Measurements from ENCODE around the gene KLHDC9. TPM values are rescaled to one million over a fixed set of nuclear protein-coding genes. Genes with fewer than 3 reads are reported as not detected.

The KLHDC9 gene
- total and polyA plus RNA-seq, 2 of the 8 experiments (the other 6 are each of a cell fraction or from before 2014, with no cell fraction given), result 6.5 to 15.6 TPM

DNA sequence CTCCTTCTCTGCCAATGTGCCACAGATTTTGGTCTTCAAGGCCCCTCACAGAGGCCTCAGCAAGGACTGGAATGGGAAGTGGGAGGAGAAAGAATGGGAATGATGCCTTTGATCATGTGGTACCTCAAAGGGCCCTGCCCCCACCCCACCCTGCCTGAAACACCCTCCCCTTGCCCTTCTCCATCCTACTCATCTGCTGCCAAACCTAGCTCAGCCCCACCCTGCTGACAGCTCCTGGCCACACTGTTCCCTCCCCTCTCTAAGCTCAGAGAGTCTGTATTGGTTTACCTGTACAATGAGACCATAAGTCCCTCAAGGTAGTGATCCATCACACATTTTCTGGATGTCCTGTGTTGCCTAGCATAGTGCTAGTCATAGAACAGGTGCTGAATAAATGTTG is 21.8 kb upstream of the KLHDC9 start:
- Histone ChIP-seq H3K56ac (replicated peaks; ENCODE audit: insufficient read length, low read depth, low read length) (no peak overlapping the region), H3K9me3 (ENCODE audit: insufficient read depth in 2 of 2, low read depth in 1 of 2, low read length in 1 of 2) (no peaks in the 10 kb centered on the region), H2BK15ac (ENCODE audit: low read length) (no peak overlapping the region), H2BK120ac (replicated peaks; ENCODE audit: low read depth, low read length) (no peak overlapping the region), H3K27ac (ENCODE audit: low read depth, low read length) (no peak overlapping the region), H3K4ac (replicated peaks; ENCODE audit: insufficient read length, low read depth, low read length) (no peak overlapping the region), H4K91ac (replicated peaks; ENCODE audit: insufficient read length, low read length) (no peak overlapping the region), H3K4me3 (ENCODE audit: extremely low read depth in 1 of 4, insufficient read depth in 2 of 4, low read depth in 3 of 4, low read length in 4 of 4) (no peak overlapping the region), H3K4me2 (ENCODE audit: insufficient read depth in 1 of 2, low read depth in 2 of 2, low read length in 2 of 2) (no peak overlapping the region), H3K23ac (ENCODE audit: insufficient read length) (no peak overlapping the region), H3K27me3 (replicated peaks in 1 of 4; ENCODE audit: control insufficient read depth in 3 of 4, extremely low read depth in 1 of 4, insufficient read depth in 3 of 4, low read length in 3 of 4) (no peaks in the 10 kb centered on the region), H3K36me3 (ENCODE audit: control insufficient read depth in 2 of 4, insufficient read depth in 4 of 4, low read length in 3 of 4) (no peaks in the 10 kb centered on the region), H2BK12ac (ENCODE audit: low read depth, low read length) (no peak overlapping the region), H3K18ac (ENCODE audit: extremely low read depth, low read length) (no peak overlapping the region), H2AFZ (ENCODE audit: low read length) (no peak overlapping the region), H2AK5ac (ENCODE audit: low read depth, low read length) (no peak overlapping the region), H3K79me2 (ENCODE audit: control insufficient read depth in 1 of 2, insufficient read depth in 2 of 2, low read length in 2 of 2) (no peaks in the 10 kb centered on the region), H2BK20ac (ENCODE audit: low read length) (no peak overlapping the region), H3K23me2 (ENCODE audit: low read depth, low read length) (no peaks in the 10 kb centered on the region), H4K20me1 (replicated peaks in 1 of 2; ENCODE audit: control insufficient read depth in 1 of 2, insufficient read depth in 2 of 2, low read length in 2 of 2) (peaks cover 0 to 3% of the 10 kb centered on the region in 2 experiments), H2BK5ac (ENCODE audit: low read depth, low read length) (no peak overlapping the region), H4K8ac (ENCODE audit: extremely low read depth, insufficient read depth, low read length) (no peak overlapping the region), H3K4me1 (replicated peaks in 1 of 4; ENCODE audit: control insufficient read depth in 3 of 4, insufficient read depth in 4 of 4, low read length in 3 of 4) (no peaks in the 10 kb centered on the region; a peak in 3 of 7 replicates), H3K9ac (replicated peaks in 1 of 4; ENCODE audit: extremely low read depth in 1 of 4, low read depth in 3 of 4, low read length in 3 of 4) (no peak overlapping the region), H4K5ac (ENCODE audit: insufficient read length, low read depth, low read length) (no peak overlapping the region), H3K14ac (ENCODE audit: insufficient read length) (no peak overlapping the region), H3K79me1 (ENCODE audit: low read depth, low read length) (no peaks in the 10 kb centered on the region)
- FAIRE-seq (no peak), DNase-seq (ENCODE audit: low read depth in 1 of 2, low spot score in 2 of 2) (no peak)
- CTCF ChIA-PET (ENCODE audit: partially characterized antibody), result interaction anchor here (0.5 to 17.8 kb wide), 5 partner anchors 8 to 82 kb away, joined by 3 to 282 read pairs (median 4); partner anchors contain the start of genes KLHDC9 and NECTIN4
- POLR2A ChIA-PET (ENCODE audit: partially characterized antibody), result no interaction called here
- TF ChIP-seq POLR2AphosphoS5 (IDR thresholded peaks at IDR 0.05; ENCODE audit: low read depth, low read length) (no peak), CBX5 (IDR thresholded peaks at IDR 0.05; ENCODE audit: low read depth, low read length) (no peak), RNF2 (IDR thresholded peaks at IDR 0.05; ENCODE audit: borderline replicate concordance, low read depth, low read length, missing control alignments, poor library complexity, severe bottlenecking) (no peak), RAD21 (IDR thresholded peaks at IDR 0.05 in 1 of 2, conservative IDR thresholded peaks at IDR 0.05 in 1 of 2; ENCODE audit: low read depth in 2 of 2, low read length in 2 of 2) (no peak), RXRA (IDR thresholded peaks at IDR 0.05; ENCODE audit: insufficient read depth, low read depth, low read length) (no peak), POU5F1 (IDR thresholded peaks at IDR 0.05; ENCODE audit: low read depth, low read length) (no peak), KDM1A (IDR thresholded peaks at IDR 0.05; ENCODE audit: borderline replicate concordance, low read length) (no peak), ZNF274 (IDR thresholded peaks at IDR 0.05; ENCODE audit: borderline replicate concordance, extremely low read depth, low read length) (no peak)
- TF ChIP-seq, protein P1, sequence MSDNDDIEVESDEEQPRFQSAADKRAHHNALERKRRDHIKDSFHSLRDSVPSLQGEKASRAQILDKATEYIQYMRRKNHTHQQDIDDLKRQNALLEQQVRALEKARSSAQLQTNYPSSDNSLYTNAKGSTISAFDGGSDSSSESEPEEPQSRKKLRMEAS (IDR thresholded peaks at IDR 0.05), result no peak
